GM18867 (cell line): ENCODE measurements around the gene ARID3C.
A peak's percentile ranks its signal among the peaks of the same experiment; 100 is the strongest.
"Not testable (repeated sequence)": the region's sequence is repeated elsewhere in the genome, so short reads cannot be mapped to it uniquely, and the experiment has no call there.

Experiments
- ATAC-seq: cut with Tn5 transposase; IDR thresholded peaks from one replicate; pipeline ENCODE4 v1.9.1; 2021; ENCODE audit warnings: mild to moderate bottlenecking, moderate library complexity; ENCODE audit not compliant: unreplicated experiment

The ARID3C gene

GRCh38 chr9:34653151-34654072 is 24.5 kb upstream of the ARID3C start:
- ATAC-seq, result no peak

- no peak for ATAC-seq
These were observed 23.7 kb upstream of the ARID3C start for GRCh38 chr9:34652602-34653000.

GRCh38 chr9:34651876-34652601 is 23.2 kb upstream of the ARID3C start, which contains the start of gene IL11RA:
Gene IL11RA (plus strand): TSS chr9:34652185. CDS start chr9:34655218, 3,033 bp downstream.
- ATAC-seq, result no peak

DNA sequence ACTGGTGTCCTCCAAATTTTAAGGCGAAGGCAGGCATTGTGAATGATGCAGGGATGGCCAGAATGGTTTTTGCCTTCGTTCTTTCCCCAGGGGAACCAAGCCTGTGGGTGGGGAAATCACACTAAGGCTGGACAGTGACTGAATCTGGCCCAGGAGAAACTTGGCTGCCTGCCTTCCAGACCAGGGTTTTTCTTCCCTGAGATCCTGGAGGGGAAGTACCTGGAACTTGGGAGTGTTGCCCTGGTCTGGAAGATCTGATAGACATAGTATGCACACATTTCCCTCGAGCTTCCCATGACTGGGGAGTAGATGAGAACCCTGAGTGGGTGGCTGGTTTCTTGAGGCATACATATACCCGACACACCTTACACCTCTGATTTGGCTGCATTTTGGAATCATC is 22.5 kb upstream of the ARID3C start:
- no peak for ATAC-seq

GRCh38 chr9:34650816-34651215 is 21.9 kb upstream of the ARID3C start:
- ATAC-seq, result no peak

GRCh38 chr9:34648673-34649072 is 19.8 kb upstream of the ARID3C start:
- no peak for ATAC-seq

DNA sequence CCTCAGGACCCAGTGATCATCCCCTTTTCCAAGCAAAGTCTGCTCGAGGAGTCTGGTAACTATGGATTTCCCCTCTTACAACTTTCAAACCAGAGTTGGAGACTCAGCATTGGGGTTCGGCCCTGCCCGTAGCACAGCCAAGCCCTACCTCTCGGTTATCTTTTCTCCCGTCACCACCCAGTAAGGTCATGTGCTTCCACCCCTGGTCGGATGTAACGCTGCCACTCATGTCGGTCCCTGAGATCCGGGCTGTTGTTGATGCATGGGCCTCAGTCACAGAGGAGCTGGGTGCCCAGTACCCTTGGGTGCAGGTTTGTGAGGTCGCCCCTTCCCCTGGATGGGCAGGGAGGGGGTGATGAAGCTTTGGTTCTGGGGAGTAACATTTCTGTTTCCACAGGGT is 18.8 kb upstream of the ARID3C start:
- ATAC-seq, result no peak

GRCh38 chr9:34647084-34647403 is 18.2 kb upstream of the ARID3C start:
- no peak for ATAC-seq

GRCh38 chr9:34646211-34647083 is 17.6 kb upstream of the ARID3C start, which contains the start of gene GALT:
Gene GALT (plus strand): TSS chr9:34646675. CDS start chr9:34646705, 30 bp downstream.
- peak; percentile 85 for ATAC-seq

DNA sequence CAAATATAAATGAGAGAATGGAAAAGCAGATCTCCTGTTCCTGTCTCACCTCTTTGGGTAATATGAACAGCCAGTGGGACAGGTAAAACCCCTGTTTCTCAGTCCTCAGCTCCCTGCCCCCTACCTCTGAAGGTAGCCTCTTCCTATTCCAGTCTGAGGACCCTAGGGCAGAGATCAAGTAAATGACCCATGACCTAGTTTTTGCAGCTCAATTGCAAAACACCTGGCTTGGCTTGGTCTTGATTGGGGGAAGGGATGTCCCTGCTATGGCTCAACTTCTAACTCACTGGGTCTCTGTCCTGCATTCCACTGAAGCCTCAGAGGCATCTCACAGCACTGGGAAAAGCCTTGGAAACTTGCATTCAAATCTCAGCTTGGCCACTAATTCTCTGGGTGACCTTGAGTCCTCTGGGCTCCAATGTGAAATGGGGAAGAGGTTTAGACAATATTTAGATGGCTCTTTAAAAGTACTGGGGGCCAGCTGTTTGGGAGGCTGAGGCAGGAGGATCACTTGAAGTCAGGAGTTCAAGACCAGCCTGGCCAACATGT is 16.0 kb upstream of the ARID3C start:
- no peak for ATAC-seq

GRCh38 chr9:34642679-34643078 is 13.8 kb upstream of the ARID3C start:
- no peak for ATAC-seq

GRCh38 chr9:34639322-34639721 is 10.5 kb upstream of the ARID3C start:
- ATAC-seq, result not testable (repeated sequence)

GRCh38 chr9:34638138-34638445 is 9.2 kb upstream of the ARID3C start:
- ATAC-seq, result no peak

- peak; percentile 86 for ATAC-seq
These were observed 8.7 kb upstream of the ARID3C start, which contains the start of gene SIGMAR1 for GRCh38 chr9:34637356-34638137. Gene SIGMAR1 (minus strand): TSS chr9:34637787. CDS start chr9:34637697, 90 bp downstream.

DNA sequence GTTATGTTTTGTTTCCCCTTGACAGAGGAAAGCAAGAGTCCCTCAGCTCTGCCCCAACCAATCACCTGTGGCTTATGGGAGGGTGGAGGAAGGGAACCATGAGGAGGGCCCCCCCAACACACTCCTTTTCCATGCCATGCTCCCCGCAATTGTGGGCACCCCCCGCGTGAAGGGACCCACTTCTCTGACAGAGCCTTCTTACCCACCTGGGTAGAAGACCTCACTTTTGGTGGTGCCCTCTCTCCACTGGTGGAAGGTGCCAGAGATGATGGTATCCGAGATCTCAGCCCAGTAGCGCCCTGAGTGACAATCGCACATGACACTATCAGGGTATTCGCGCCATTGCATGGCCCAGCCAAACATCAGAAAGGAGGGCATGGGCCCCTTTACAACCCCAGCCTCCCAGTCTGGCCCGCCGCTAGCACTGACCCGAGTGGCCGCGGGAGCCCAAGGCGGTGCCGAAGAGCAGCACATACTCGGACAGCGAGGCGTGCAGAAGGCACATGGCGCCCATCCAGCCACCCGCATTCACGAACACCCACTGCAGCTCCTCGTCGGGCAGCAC is 8.0 kb upstream of the ARID3C start:
- ATAC-seq, result no peak

- no peak for ATAC-seq
These were observed 6.7 kb upstream of the ARID3C start for GRCh38 chr9:34635556-34635955.

- ATAC-seq, result no peak
These were observed 5.8 kb upstream of the ARID3C start for GRCh38 chr9:34634551-34635248.

- ATAC-seq, result peak; percentile 33
These were observed 5.1 kb upstream of the ARID3C start for GRCh38 chr9:34633851-34634550.
